ENCODE results near the gene DENND6B.
"Not testable (repeated sequence)": the region's sequence is repeated elsewhere in the genome, so short reads cannot be mapped to it uniquely, and the experiment has no call there.

DENND6B gene

GRCh38 chr22:50273352-50273751 lies 53.5 kb downstream of the DENND6B start:
- not testable (repeated sequence) for DNase-seq (ENCODE audit: low read depth)

GRCh38 chr22:50272044-50272802 lies 54.6 kb downstream of the DENND6B start:
- no peak for DNase-seq (ENCODE audit: low read depth)

GRCh38 chr22:50271519-50271970 lies 55.3 kb downstream of the DENND6B start:
- DNase-seq (ENCODE audit: low read depth): peak; percentile 44

GRCh38 chr22:50270666-50271394 lies 56.0 kb downstream of the DENND6B start:
- peak; percentile 42 for DNase-seq (ENCODE audit: low read depth)

- peak; percentile 56 for DNase-seq (ENCODE audit: low read depth)
Observed at GRCh38 chr22:50269970-50270665, 56.7 kb downstream of the DENND6B start, which contains the start of gene MAPK11. Gene MAPK11, minus strand, starts transcription at chr22:50270380. Its CDS starts 88 bp downstream, at chr22:50270292.

GRCh38 chr22:50269573-50269969 lies 57.2 kb downstream of the DENND6B start:
- no peak for DNase-seq (ENCODE audit: low read depth)

GRCh38 chr22:50268655-50269113 lies 58.1 kb downstream of the DENND6B start:
- no peak for DNase-seq (ENCODE audit: low read depth)

- peak; percentile 28 for DNase-seq (ENCODE audit: low read depth)
Observed at GRCh38 chr22:50267591-50268390, 59.0 kb downstream of the DENND6B start.

- no peak for DNase-seq (ENCODE audit: low read depth)
Observed at GRCh38 chr22:50266994-50267393, 59.8 kb downstream of the DENND6B start.

- no peak for DNase-seq (ENCODE audit: low read depth)
Observed at GRCh38 chr22:50264946-50265669, 61.7 kb downstream of the DENND6B start.

GRCh38 chr22:50264104-50264745 lies 62.6 kb downstream of the DENND6B start:
- no peak for DNase-seq (ENCODE audit: low read depth)

GRCh38 chr22:50262973-50263617 lies 63.7 kb downstream of the DENND6B start:
- no peak for DNase-seq (ENCODE audit: low read depth)

- no peak for DNase-seq (ENCODE audit: low read depth)
Observed at GRCh38 chr22:50262460-50262911, 64.3 kb downstream of the DENND6B start.

- no peak for DNase-seq (ENCODE audit: low read depth)
Observed at GRCh38 chr22:50261615-50262459, 65.0 kb downstream of the DENND6B start, which contains the start of gene MAPK12. Gene MAPK12, minus strand, starts transcription at chr22:50261683. Its CDS starts 174 bp downstream, at chr22:50261509.

- DNase-seq (ENCODE audit: low read depth): peak; percentile 30
Observed at GRCh38 chr22:50260801-50261614, 65.8 kb downstream of the DENND6B start.

- DNase-seq (ENCODE audit: low read depth): no peak
Observed at GRCh38 chr22:50260434-50260800, 66.4 kb downstream of the DENND6B start.

- no peak for DNase-seq (ENCODE audit: low read depth)
Observed at GRCh38 chr22:50259302-50259701, 67.5 kb downstream of the DENND6B start.

Measured in stimulated activated CD8-positive, alpha-beta memory T cell treated with anti-CD3 and anti-CD28 coated beads, Interleukin-4, amount 100 ng/mL, for 24 hours (primary cell).